ENCODE measurements around the gene SDC3.

Gene SDC3

GRCh38 chr1:30908696-30909364 lies at the start of gene SDC3:
SDC3 (minus strand) TSS chr1:30908758; CDS start chr1:30908586, 172 bp downstream.
- TF ChIP-seq CTCF (IDR thresholded peaks at IDR 0.05; ENCODE audit: control insufficient read depth, extremely low read depth, insufficient read depth): no peak
- H3K4me3 ChIP-seq (ENCODE audit: low read depth, low read length): peak within 1 kb of the TSS; percentile 59
- no peak for DNase-seq (ENCODE audit: low read depth)

- H3K4me3 ChIP-seq (ENCODE audit: low read depth, low read length): no peak overlapping the region
- no peak for DNase-seq (ENCODE audit: low read depth)
- TF ChIP-seq CTCF (IDR thresholded peaks at IDR 0.05; ENCODE audit: control insufficient read depth, extremely low read depth, insufficient read depth): no peak
These were observed 49.1 kb upstream of the SDC3 start for GRCh38 chr1:30957560-30958222.

GRCh38 chr1:30955448-30956015 lies 47.0 kb upstream of the SDC3 start:
- H3K4me3 ChIP-seq (ENCODE audit: low read depth, low read length): no peak overlapping the region
- TF ChIP-seq CTCF (IDR thresholded peaks at IDR 0.05; ENCODE audit: control insufficient read depth, extremely low read depth, insufficient read depth): no peak
- DNase-seq (ENCODE audit: low read depth): no peak

- H3K4me3 ChIP-seq (ENCODE audit: low read depth, low read length): no peak overlapping the region
- no peak for DNase-seq (ENCODE audit: low read depth)
- no peak for TF ChIP-seq CTCF (IDR thresholded peaks at IDR 0.05; ENCODE audit: control insufficient read depth, extremely low read depth, insufficient read depth)
These were observed 45.1 kb upstream of the SDC3 start for GRCh38 chr1:30953685-30954084.

GRCh38 chr1:30952098-30952497 lies 43.5 kb upstream of the SDC3 start:
- no peak overlapping the region for H3K4me3 ChIP-seq (ENCODE audit: low read depth, low read length)
- no peak for DNase-seq (ENCODE audit: low read depth)
- TF ChIP-seq CTCF (IDR thresholded peaks at IDR 0.05; ENCODE audit: control insufficient read depth, extremely low read depth, insufficient read depth): no peak

- TF ChIP-seq CTCF (IDR thresholded peaks at IDR 0.05; ENCODE audit: control insufficient read depth, extremely low read depth, insufficient read depth): no peak
- no peak overlapping the region for H3K4me3 ChIP-seq (ENCODE audit: low read depth, low read length)
- no peak for DNase-seq (ENCODE audit: low read depth)
These were observed 42.1 kb upstream of the SDC3 start for GRCh38 chr1:30950700-30951099.
